RWPE2 (cell line): ENCODE results near the gene KRTAP19-6.
"Not testable (repeated sequence)": the region's sequence is repeated elsewhere in the genome, so short reads cannot be mapped to it uniquely, and the experiment has no call there.

Source experiments
- ATAC-seq: fragments of 200-7000 bp; cut with Tn5 transposase; 3 replicates; pipeline ENCODE4 v1.9.1; 2021; ENCODE audit warnings: low read depth
- DNase-seq: peaks from one replicate; pipeline ENCODE4 v3.0.0-alpha.2; 2020; ENCODE audit warnings: low spot score
- H3K27ac ChIP-seq: fragments of 450-650 bp; 2 replicates; pipeline ENCODE4 v1.5.1; 2017; ENCODE audit warnings: mild to moderate bottlenecking; ENCODE audit not compliant: poor library complexity, severe bottlenecking
- H3K27me3 ChIP-seq: fragments of 250-450 bp; sonication (Bioruptor Pico); 2 replicates; pipeline ENCODE4 v1.5.1; 2021; ENCODE audit warnings: mild to moderate bottlenecking, moderate library complexity; ENCODE audit not compliant: insufficient read depth, poor library complexity, severe bottlenecking
- H3K36me3 ChIP-seq: fragments of 250-450 bp; sonication (Bioruptor Pico); 2 replicates; pipeline ENCODE4 v1.5.1; 2020; ENCODE audit warnings: low read depth, mild to moderate bottlenecking, moderate library complexity
- H3K4me1 ChIP-seq: fragments of 250-450 bp; sonication (Bioruptor Pico); 2 replicates; pipeline ENCODE4 v1.5.1; 2021; ENCODE audit warnings: mild to moderate bottlenecking, moderate library complexity; ENCODE audit not compliant: insufficient read depth, poor library complexity, severe bottlenecking
- H3K4me3 ChIP-seq: fragments of 250-450 bp; sonication (Bioruptor Pico); 2 replicates; pipeline ENCODE4 v1.5.1; 2021; ENCODE audit warnings: mild to moderate bottlenecking, moderate library complexity; ENCODE audit not compliant: severe bottlenecking
- H3K9me3 ChIP-seq: fragments of 250-450 bp; sonication (Bioruptor Pico); 2 replicates; pipeline ENCODE4 v1.5.1; 2021; ENCODE audit warnings: mild to moderate bottlenecking, moderate library complexity; ENCODE audit not compliant: severe bottlenecking
- CTCF ChIP-seq: fragments of 450-650 bp; IDR thresholded peaks from one replicate; pipeline ENCODE4 v1.5.1; 2017; ENCODE audit warnings: mild to moderate bottlenecking, moderate library complexity; ENCODE audit not compliant: poor library complexity, severe bottlenecking

KRTAP19-6 gene

GRCh38 chr21:30505621-30506205, 36.0 kb downstream of the KRTAP19-6 start:
- DNase-seq = not testable (repeated sequence)

GRCh38 chr21:30502041-30502440, 39.6 kb downstream of the KRTAP19-6 start, which contains the start of gene KRTAP19-5:
KRTAP19-5 (minus strand) TSS chr21:30502141; CDS start chr21:30502090, 51 bp downstream.
- no peak within 1 kb of the TSS for H3K27ac ChIP-seq
- H3K4me1 ChIP-seq = no peaks in the 10 kb centered on the region
- DNase-seq = no peak
- no peak for ATAC-seq
- no peak within 1 kb of the TSS for H3K4me3 ChIP-seq
- no peaks in the 10 kb centered on the region for H3K27me3 ChIP-seq
- H3K36me3 ChIP-seq = no peaks in the 10 kb centered on the region
- no peaks in the 10 kb centered on the region for H3K9me3 ChIP-seq
- TF ChIP-seq CTCF = no peak

More at GRCh38 chr21:30505621-30506205, 36.0 kb downstream of the KRTAP19-6 start:
- not testable (repeated sequence) for ATAC-seq, H3K4me1 ChIP-seq, H3K4me3 ChIP-seq, H3K36me3 ChIP-seq, H3K9me3 ChIP-seq, H3K27me3 ChIP-seq, H3K27ac ChIP-seq
- TF ChIP-seq CTCF = peak; percentile 73

GRCh38 chr21:30497065-30497464, 44.6 kb downstream of the KRTAP19-6 start, which contains the start of gene KRTAP19-4:
KRTAP19-4 (minus strand) TSS chr21:30497165; CDS start chr21:30497110, 55 bp downstream.
- H3K27me3 ChIP-seq = no peaks in the 10 kb centered on the region
- no peaks in the 10 kb centered on the region for H3K9me3 ChIP-seq
- no peak within 1 kb of the TSS for H3K4me3 ChIP-seq
- H3K27ac ChIP-seq = no peak within 1 kb of the TSS
- no peak for TF ChIP-seq CTCF
- DNase-seq = no peak
- no peak for ATAC-seq
- no peaks in the 10 kb centered on the region for H3K36me3 ChIP-seq
- H3K4me1 ChIP-seq = no peaks in the 10 kb centered on the region

DNA sequence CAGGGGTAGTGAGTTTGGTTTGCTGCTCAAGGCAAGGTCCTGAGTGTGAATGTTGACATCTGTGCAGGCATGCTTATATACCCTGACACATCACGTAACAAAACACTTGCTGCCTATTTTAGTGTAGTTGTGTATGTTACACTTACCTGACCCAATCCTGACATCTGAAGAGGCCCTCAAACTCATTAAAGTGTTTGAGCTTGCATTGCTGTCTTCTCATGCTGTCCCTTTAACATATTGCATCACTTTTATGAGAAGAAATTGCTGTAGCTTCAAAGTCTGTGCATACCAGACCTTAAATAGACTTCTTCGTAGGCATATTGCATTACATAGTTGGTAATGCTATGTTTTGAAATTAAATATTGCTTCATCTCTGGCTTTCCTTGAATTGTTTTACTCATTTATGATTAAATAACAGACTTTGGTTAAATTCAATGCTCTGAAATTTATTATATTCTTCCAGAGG, 49.7 kb downstream of the KRTAP19-6 start, which contains the start of gene KRTAP19-3:
Gene KRTAP19-3, minus strand, starts transcription at position 51 of the 466 bp plus-strand sequence. CDS start 56 bp downstream, outside the sequence.
- Histone ChIP-seq H3K27me3 (no peaks in the 10 kb centered on the region), H3K27ac (no peak within 1 kb of the TSS), H3K4me1 (no peaks in the 10 kb centered on the region), H3K9me3 (no peaks in the 10 kb centered on the region), H3K36me3 (no peaks in the 10 kb centered on the region), H3K4me3 (no peak within 1 kb of the TSS)
- no peak for ATAC-seq
- TF ChIP-seq CTCF = no peak
- no peak for DNase-seq
